Spleen (tissue), 3 donors: Measurements from ENCODE around the gene ELK1.

ENCODE experiments used
- POLR2A ChIP-seq, 3 donors: fragments of 450-650 bp; IDR thresholded peaks; one replicate each; pipeline ENCODE4 v1.5.1; 2017; ENCODE audit warnings: antibody characterized with exemption in 3 of 3, mild to moderate bottlenecking in 1 of 3
- POLR2AphosphoS5 ChIP-seq, 3 donors: sonication (generic); formaldehyde crosslinking; IDR thresholded peaks; one replicate each; pipeline ENCODE4 v1.5.1; 2017; ENCODE audit warnings: antibody characterized with exemption in 3 of 3

DNA sequence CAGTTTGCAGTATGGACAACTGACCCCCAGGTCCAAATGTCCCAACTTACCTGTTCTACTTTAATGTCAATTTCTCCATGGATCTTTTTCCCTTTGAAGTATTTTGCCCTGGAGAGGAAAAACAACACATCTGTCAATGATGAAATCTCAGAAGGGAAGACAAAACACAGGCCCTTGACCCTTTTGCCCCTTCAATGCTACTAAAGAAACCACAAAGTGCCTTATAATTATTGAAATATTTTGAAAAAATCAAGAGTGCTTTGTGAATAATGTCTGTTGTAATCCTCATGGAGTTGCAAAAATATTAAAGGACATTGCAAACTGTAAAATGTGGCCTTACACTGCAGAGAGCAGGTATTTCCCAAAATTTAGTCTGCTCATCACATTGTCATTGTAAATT, 43.3 kb downstream of the ELK1 start:
- TF ChIP-seq POLR2A (IDR thresholded peaks at IDR 0.05), result no peak
- TF ChIP-seq POLR2AphosphoS5 (IDR thresholded peaks at IDR 0.05), result no peak
